Fibroblast of gingiva (primary cell): ENCODE results near the gene GLS2.
A peak's percentile ranks its signal among the peaks of the same experiment; 100 is the strongest.
"Not testable (repeated sequence)": the region's sequence is repeated elsewhere in the genome, so short reads cannot be mapped to it uniquely, and the experiment has no call there.

Experiments
- DNase-seq: peaks from one replicate; pipeline ENCODE4 v3.0.0-alpha.2; 2011; ENCODE audit warnings: low read depth

GLS2 gene

GRCh38 chr12:56493409-56494105 is 5.6 kb upstream of the GLS2 start:
- DNase-seq = not testable (repeated sequence)

GRCh38 chr12:56490360-56490759 is 2.4 kb upstream of the GLS2 start:
- DNase-seq = no peak

- no peak for DNase-seq
Measured at GRCh38 chr12:56487448-56488040, 417 bp downstream of the GLS2 start.

GRCh38 chr12:56486694-56487093 is 1.3 kb downstream of the GLS2 start:
- no peak for DNase-seq

GRCh38 chr12:56484566-56484965 is 3.4 kb downstream of the GLS2 start:
- DNase-seq = no peak

GRCh38 chr12:56479625-56480024 is 8.3 kb downstream of the GLS2 start:
- no peak for DNase-seq

- no peak for DNase-seq
Measured at GRCh38 chr12:56477521-56478225, 10.3 kb downstream of the GLS2 start.

GRCh38 chr12:56476972-56477432 is 11.0 kb downstream of the GLS2 start:
- DNase-seq = no peak

- no peak for DNase-seq
Measured at GRCh38 chr12:56476143-56476542, 11.8 kb downstream of the GLS2 start.

- DNase-seq = no peak
Measured at GRCh38 chr12:56474389-56474788, 13.6 kb downstream of the GLS2 start.

GRCh38 chr12:56469007-56469930 is 18.7 kb downstream of the GLS2 start:
- no peak for DNase-seq

- peak; percentile 90 for DNase-seq
Measured at GRCh38 chr12:56468216-56469006, 19.6 kb downstream of the GLS2 start, which contains the start of gene SPRYD4. TSS of gene SPRYD4 (plus strand) at chr12:56468578. CDS start at chr12:56468592, 14 bp downstream.

- no peak for DNase-seq
Measured at GRCh38 chr12:56462565-56462964, 25.4 kb downstream of the GLS2 start.

- DNase-seq = no peak
Measured at GRCh38 chr12:56461235-56462159, 26.5 kb downstream of the GLS2 start.

- no peak for DNase-seq
Measured at GRCh38 chr12:56457817-56458216, 30.1 kb downstream of the GLS2 start.

- no peak for DNase-seq
Measured at GRCh38 chr12:56454557-56454956, 33.4 kb downstream of the GLS2 start, which contains the start of gene MIP. TSS of gene MIP (minus strand) at chr12:56454657. CDS start at chr12:56454613, 44 bp downstream.

- no peak for DNase-seq
Measured at GRCh38 chr12:56451147-56451546, 36.8 kb downstream of the GLS2 start.

GRCh38 chr12:56450241-56450640 is 37.7 kb downstream of the GLS2 start:
- DNase-seq = no peak

GRCh38 chr12:56449622-56449984 is 38.4 kb downstream of the GLS2 start:
- DNase-seq = no peak
